IMR-90 (cell line): ENCODE data around the gene KRCC1. TPM values are rescaled to one million over a fixed set of nuclear protein-coding genes. Genes with fewer than 3 reads are reported as not detected.

Experiments
- ATAC-seq: fragments of 200-7000 bp; cut with Tn5 transposase; 2 replicates; pipeline ENCODE4 v1.9.1; 2020; ENCODE audit warnings: low read depth, mild to moderate bottlenecking, moderate library complexity
- BruUV-seq: library from RNA; stranded (reverse); fragments of 400-500 nt; replicated peaks from 2 replicates; lab custom pipeline; 2021; lab: Mats Ljungman, UMichigan
- CTCF ChIA-PET: fragments of 300-600 bp; formaldehyde crosslinking; extraction: SDS; loops from one replicate; lab custom pipeline; 2021; ENCODE audit warnings: antibody characterized with exemption; lab: Yijun Ruan, JAX
- POLR2A ChIA-PET: fragments of 300-600 bp; sonication (Branson Sonifier 250); formaldehyde crosslinking; loops from one replicate; lab custom pipeline; 2022; ENCODE audit warnings: antibody characterized with exemption; ENCODE audit not compliant: unreplicated experiment; lab: Charles Lee
- DNase-seq: peaks from one replicate; pipeline ENCODE4 v3.0.0; 2013
- H2AFZ ChIP-seq: replicated peaks from 2 replicates; pipeline ENCODE3; 2013; ENCODE audit warnings: low read length, mild to moderate bottlenecking; ENCODE audit not compliant: poor library complexity
- H2AK5ac ChIP-seq: 2 replicates; pipeline ENCODE4 v1.6.1; 2013; ENCODE audit warnings: low read depth, low read length, inconsistent platforms
- H2AK9ac ChIP-seq: replicated peaks from 2 replicates; pipeline ENCODE3; 2013; ENCODE audit warnings: mild to moderate bottlenecking, low read depth, low read length, moderate library complexity; ENCODE audit not compliant: poor library complexity
- H2BK120ac ChIP-seq: 2 replicates; pipeline ENCODE4 v1.6.1; 2013; ENCODE audit warnings: low read depth, low read length, inconsistent platforms
- H2BK15ac ChIP-seq: 3 replicates; pipeline ENCODE4 v1.6.1; 2013; ENCODE audit warnings: low read depth, low read length, inconsistent platforms
- H2BK20ac ChIP-seq: 2 replicates; pipeline ENCODE4 v1.6.1; 2013; ENCODE audit warnings: low read depth, mild to moderate bottlenecking, inconsistent platforms, low read length, moderate library complexity
- H2BK5ac ChIP-seq: 2 replicates; pipeline ENCODE4 v1.6.1; 2013; ENCODE audit warnings: mild to moderate bottlenecking, low read depth, low read length, inconsistent platforms; ENCODE audit not compliant: poor library complexity, severe bottlenecking
- H3K14ac ChIP-seq: replicated peaks from 2 replicates; pipeline ENCODE4 v1.6.1; 2013; ENCODE audit warnings: low read depth, low read length, inconsistent platforms
- H3K18ac ChIP-seq: 2 replicates; pipeline ENCODE4 v1.6.1; 2013; ENCODE audit warnings: low read depth, low read length, control low read depth
- H3K23ac ChIP-seq: 2 replicates; pipeline ENCODE4 v1.6.1; 2013; ENCODE audit warnings: low read depth, low read length, inconsistent platforms
- H3K27ac ChIP-seq: 2 replicates; pipeline ENCODE4 v1.5.1; 2013; ENCODE audit warnings: mild to moderate bottlenecking, control low read depth, low read length; ENCODE audit not compliant: insufficient read depth
- H3K27me3 ChIP-seq: 2 replicates; pipeline ENCODE4 v1.6.1; 2013; ENCODE audit warnings: low read length; ENCODE audit not compliant: control insufficient read depth, insufficient read depth
- H3K36me3 ChIP-seq: 2 replicates; pipeline ENCODE4 v1.6.1; 2013; ENCODE audit warnings: low read length, mixed read lengths; ENCODE audit not compliant: control insufficient read depth, insufficient read depth
- H3K4ac ChIP-seq: 2 replicates; pipeline ENCODE4 v1.6.1; 2013; ENCODE audit warnings: low read depth, low read length, inconsistent platforms
- H3K4me1 ChIP-seq: 2 replicates; pipeline ENCODE4 v1.6.1; 2013; ENCODE audit warnings: low read length, mixed read lengths; ENCODE audit not compliant: control insufficient read depth, insufficient read depth
- H3K4me2 ChIP-seq: 2 replicates; pipeline ENCODE4 v1.6.1; 2013; ENCODE audit warnings: low read depth, mild to moderate bottlenecking, control low read depth, low read length, moderate library complexity
- H3K4me3 ChIP-seq: 2 replicates; pipeline ENCODE4 v1.5.1; 2013; ENCODE audit warnings: low read depth, mild to moderate bottlenecking, control low read depth, low read length, moderate library complexity; ENCODE audit not compliant: insufficient read depth
- H3K56ac ChIP-seq: 2 replicates; pipeline ENCODE4 v1.6.1; 2013; ENCODE audit warnings: low read length, inconsistent platforms; ENCODE audit not compliant: insufficient read depth; ENCODE audit errors: extremely low read depth
- H3K79me1 ChIP-seq, 2 experiments: 2 replicates each; pipeline ENCODE4 v1.6.1; 2013; ENCODE audit warnings: low read length in 2 of 2, inconsistent platforms in 1 of 2, low read depth in 1 of 2
- H3K9ac ChIP-seq: 2 replicates; pipeline ENCODE4 v1.6.1; 2013; ENCODE audit warnings: low read depth, low read length, control low read depth
- H3K9me1 ChIP-seq: 2 replicates; pipeline ENCODE4 v1.6.1; 2013; ENCODE audit warnings: low read length, inconsistent platforms; ENCODE audit not compliant: insufficient read depth
- H3K9me3 ChIP-seq: 2 replicates; pipeline ENCODE4 v1.6.1; 2013; ENCODE audit warnings: low read length; ENCODE audit not compliant: control insufficient read depth, insufficient read depth
- H4K20me1 ChIP-seq: 2 replicates; pipeline ENCODE4 v1.6.1; 2013; ENCODE audit warnings: low read length, inconsistent platforms; ENCODE audit not compliant: insufficient read depth
- H4K5ac ChIP-seq: 2 replicates; pipeline ENCODE4 v1.6.1; 2013; ENCODE audit warnings: mild to moderate bottlenecking, low read depth, low read length, control low read depth
- H4K8ac ChIP-seq, 2 experiments: 2 replicates each; pipeline ENCODE4 v1.6.1; 2013; ENCODE audit warnings: low read depth in 2 of 2, low read length in 2 of 2, control low read depth in 1 of 2, inconsistent platforms in 1 of 2
- H4K91ac ChIP-seq: 2 replicates; pipeline ENCODE4 v1.6.1; 2013; ENCODE audit warnings: low read depth, low read length, inconsistent platforms; ENCODE audit not compliant: insufficient read depth
- BHLHE40 ChIP-seq: fragments of 150-350 bp; IDR thresholded peaks from 2 replicates; pipeline ENCODE4 v1.6.1; 2016; ENCODE audit warnings: mild to moderate bottlenecking, low read depth, low read length
- CEBPB ChIP-seq: IDR thresholded peaks from 2 replicates; pipeline ENCODE4 v1.6.1; 2012; ENCODE audit warnings: low read depth, low read length, improper control_type of control experiment
- CHD1 ChIP-seq: IDR thresholded peaks from 2 replicates; pipeline ENCODE4 v1.6.1; 2012; ENCODE audit warnings: low read depth, low read length, improper control_type of control experiment
- FOS ChIP-seq: fragments of 150-350 bp; IDR thresholded peaks from 2 replicates; pipeline ENCODE4 v1.6.1; 2016; ENCODE audit warnings: low read depth, low read length
- MAFK ChIP-seq: IDR thresholded peaks from 2 replicates; pipeline ENCODE4 v1.6.1; 2012; ENCODE audit warnings: low read depth, low read length, improper control_type of control experiment
- MAZ ChIP-seq: IDR thresholded peaks from 2 replicates; pipeline ENCODE4 v1.6.1; 2012; ENCODE audit warnings: low read depth, mild to moderate bottlenecking, low read length, improper control_type of control experiment, moderate library complexity, borderline replicate concordance
- MXI1 ChIP-seq: IDR thresholded peaks from 2 replicates; pipeline ENCODE4 v1.6.1; 2012; ENCODE audit warnings: low read depth, mild to moderate bottlenecking, low read length, moderate library complexity, borderline replicate concordance
- NFE2L2 ChIP-seq: fragments of 150-350 bp; IDR thresholded peaks from 2 replicates; pipeline ENCODE4 v1.6.1; 2016; ENCODE audit warnings: low read depth, mild to moderate bottlenecking, low read length
- RCOR1 ChIP-seq: IDR thresholded peaks from 2 replicates; pipeline ENCODE4 v1.6.1; 2012; ENCODE audit warnings: mild to moderate bottlenecking, low read length, improper control_type of control experiment; ENCODE audit not compliant: insufficient replicate concordance
- SMC3 ChIP-seq: fragments of 150-350 bp; IDR thresholded peaks from 2 replicates; pipeline ENCODE4 v1.6.1; 2016; ENCODE audit warnings: low read depth, mild to moderate bottlenecking, antibody characterized with exemption, low read length, moderate library complexity
- WGBS, 2 experiments: methylation state at CpG; one replicate each; pipeline versions ENCODE4 v1.1.5 to v1.1.7; 2013; ENCODE audit warnings: missing lambda C conversion rate in 2 of 2; ENCODE audit not compliant: insufficient read length in 1 of 2; ENCODE audit errors: extremely low coverage in 2 of 2; 5-methylcytosine and 5-hydroxymethylcytosine counted together
- dilution Hi-C: fragments of 300-500 bp; cut with HindIII; formaldehyde crosslinking; loops from one replicate; pipeline ENCODE4 v1.14.3; 2018; ENCODE audit warnings: low sequenced_read_pairs; ENCODE audit not compliant: unreplicated experiment
- in situ Hi-C: fragments of 300-500 bp; cut with MboI; formaldehyde crosslinking; loops from 3 replicates; pipeline ENCODE4 v1.14.3; 2019; ENCODE audit warnings: low sequenced_read_pairs, inconsistent platforms, mixed read lengths
- intact Hi-C: fragments of 100-400 bp; cut with micrococcal nuclease; formaldehyde crosslinking; loops from 2 replicates; pipeline ENCODE4 v1.10.0; 2022
- polyA plus RNA-seq, 3 experiments: library from polyadenylated mRNA; depleted of rRNA; stranded (reverse); fragments of >200 nt; gene quantifications; 2 replicates each; pipeline ENCODE4 v1.2.3, GENCODE V29; 2012; ENCODE audit warnings: low replicate concordance in 1 of 3
- total RNA-seq: library from RNA; depleted of rRNA; stranded (reverse); fragments of >200 nt; gene quantifications from 2 replicates; pipeline ENCODE4 v1.2.3, GENCODE V29; 2012
- TF ChIP-seq, protein P1 (sequence below): conservative IDR thresholded peaks from 2 replicates; pipeline ENCODE4 v1.5.1; 2012; ENCODE audit warnings: mild to moderate bottlenecking, low read depth, low read length, improper control_type of control experiment
- TF ChIP-seq, protein P2 (sequence below): fragments of 150-350 bp; IDR thresholded peaks from 2 replicates; pipeline ENCODE4 v1.6.1; 2017; ENCODE audit warnings: mild to moderate bottlenecking, antibody characterized with exemption, low read length, low read depth
- TF ChIP-seq, protein P3 (sequence below): fragments of 150-350 bp; IDR thresholded peaks from 2 replicates; pipeline ENCODE4 v1.6.1; 2016; ENCODE audit warnings: low read depth, mild to moderate bottlenecking, low read length, moderate library complexity, borderline replicate concordance

KRCC1 gene
- total and polyA plus RNA-seq, 2 of the 4 experiments (the other 2 are of a cell fraction), result 14.3 to 16.5 TPM

DNA sequence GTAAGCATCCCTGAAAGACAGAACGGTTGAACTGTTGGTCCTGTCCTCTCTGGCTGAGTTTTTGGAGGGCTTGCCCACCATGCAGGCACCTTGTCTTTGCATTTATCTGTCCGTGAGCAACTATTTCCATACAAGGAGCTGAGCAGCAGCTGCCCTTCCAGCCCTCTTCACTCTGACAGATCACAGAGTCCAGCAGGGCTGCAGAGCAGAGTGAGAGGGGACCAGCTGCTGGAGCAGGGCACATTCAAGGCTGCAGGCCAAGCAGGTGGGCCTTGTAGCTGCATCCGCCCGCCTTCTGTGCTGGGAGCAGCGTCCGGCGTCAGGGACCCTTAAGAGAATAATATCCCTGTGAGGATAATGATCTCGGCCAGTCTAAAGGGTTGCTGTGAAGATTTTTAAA lies 21.5 kb upstream of the KRCC1 start:
- H2AFZ ChIP-seq, result no peak overlapping the region
- WGBS, 2 experiments, result no CpG with 5 or more reads among the region's 8 CpGs
- no peaks in the 10 kb centered on the region for H3K36me3 ChIP-seq
- no peak overlapping the region for H3K27ac ChIP-seq
- ChIA-PET CTCF (no interaction called here), POLR2A (no interaction called here)
- no peak overlapping the region for H2BK120ac ChIP-seq
- no peak overlapping the region for H3K4ac ChIP-seq
- in situ Hi-C loops, result no loop called here
- H3K4me1 ChIP-seq, result peaks cover 3% of the 10 kb centered on the region; the same call in 1 of the 2 replicates
- BruUV-seq, result no TSS peak
- no peak overlapping the region for H3K14ac ChIP-seq
- H2BK5ac ChIP-seq, result no peak overlapping the region
- H3K23ac ChIP-seq, result no peak overlapping the region
- H3K4me2 ChIP-seq, result no peak overlapping the region
- H4K91ac ChIP-seq, result no peak overlapping the region
- H3K9me1 ChIP-seq, result no peaks in the 10 kb centered on the region
- H4K5ac ChIP-seq, result no peak overlapping the region
- dilution Hi-C loops, result no loop called here
- H4K8ac ChIP-seq, result no peak overlapping the region
- H3K4me3 ChIP-seq, result no peak overlapping the region
- H3K79me1 ChIP-seq, result no peaks in the 10 kb centered on the region
- H3K18ac ChIP-seq, result no peak overlapping the region
- peaks cover 5% of the 10 kb centered on the region for H3K27me3 ChIP-seq
- no peaks in the 10 kb centered on the region for H4K20me1 ChIP-seq
- ATAC-seq (no peak), DNase-seq (no peak)
- peaks cover 5% of the 10 kb centered on the region; the same call in 1 of the 2 replicates for H3K9me3 ChIP-seq
- no peak overlapping the region for H2BK20ac ChIP-seq
- H2AK9ac ChIP-seq, result no peak overlapping the region
- no peak overlapping the region for H3K56ac ChIP-seq
- H3K9ac ChIP-seq, result no peak overlapping the region
- no peak overlapping the region for H2BK15ac ChIP-seq
- intact Hi-C loops, result no loop called here
- no peak overlapping the region for H2AK5ac ChIP-seq
- no peak for TF ChIP-seq CEBPB
- TF ChIP-seq NFE2L2, result no peak
- no peak for TF ChIP-seq MAZ
- TF ChIP-seq MXI1, result no peak
- no peak for TF ChIP-seq FOS
- TF ChIP-seq, protein P1, sequence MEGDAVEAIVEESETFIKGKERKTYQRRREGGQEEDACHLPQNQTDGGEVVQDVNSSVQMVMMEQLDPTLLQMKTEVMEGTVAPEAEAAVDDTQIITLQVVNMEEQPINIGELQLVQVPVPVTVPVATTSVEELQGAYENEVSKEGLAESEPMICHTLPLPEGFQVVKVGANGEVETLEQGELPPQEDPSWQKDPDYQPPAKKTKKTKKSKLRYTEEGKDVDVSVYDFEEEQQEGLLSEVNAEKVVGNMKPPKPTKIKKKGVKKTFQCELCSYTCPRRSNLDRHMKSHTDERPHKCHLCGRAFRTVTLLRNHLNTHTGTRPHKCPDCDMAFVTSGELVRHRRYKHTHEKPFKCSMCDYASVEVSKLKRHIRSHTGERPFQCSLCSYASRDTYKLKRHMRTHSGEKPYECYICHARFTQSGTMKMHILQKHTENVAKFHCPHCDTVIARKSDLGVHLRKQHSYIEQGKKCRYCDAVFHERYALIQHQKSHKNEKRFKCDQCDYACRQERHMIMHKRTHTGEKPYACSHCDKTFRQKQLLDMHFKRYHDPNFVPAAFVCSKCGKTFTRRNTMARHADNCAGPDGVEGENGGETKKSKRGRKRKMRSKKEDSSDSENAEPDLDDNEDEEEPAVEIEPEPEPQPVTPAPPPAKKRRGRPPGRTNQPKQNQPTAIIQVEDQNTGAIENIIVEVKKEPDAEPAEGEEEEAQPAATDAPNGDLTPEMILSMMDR, result no peak
- TF ChIP-seq, protein P2, sequence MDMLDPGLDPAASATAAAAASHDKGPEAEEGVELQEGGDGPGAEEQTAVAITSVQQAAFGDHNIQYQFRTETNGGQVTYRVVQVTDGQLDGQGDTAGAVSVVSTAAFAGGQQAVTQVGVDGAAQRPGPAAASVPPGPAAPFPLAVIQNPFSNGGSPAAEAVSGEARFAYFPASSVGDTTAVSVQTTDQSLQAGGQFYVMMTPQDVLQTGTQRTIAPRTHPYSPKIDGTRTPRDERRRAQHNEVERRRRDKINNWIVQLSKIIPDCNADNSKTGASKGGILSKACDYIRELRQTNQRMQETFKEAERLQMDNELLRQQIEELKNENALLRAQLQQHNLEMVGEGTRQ, result no peak
- TF ChIP-seq RCOR1, result no peak
- TF ChIP-seq MAFK, result no peak
- TF ChIP-seq SMC3, result no peak
- TF ChIP-seq BHLHE40, result no peak
- no peak for TF ChIP-seq CHD1
- TF ChIP-seq, protein P3, sequence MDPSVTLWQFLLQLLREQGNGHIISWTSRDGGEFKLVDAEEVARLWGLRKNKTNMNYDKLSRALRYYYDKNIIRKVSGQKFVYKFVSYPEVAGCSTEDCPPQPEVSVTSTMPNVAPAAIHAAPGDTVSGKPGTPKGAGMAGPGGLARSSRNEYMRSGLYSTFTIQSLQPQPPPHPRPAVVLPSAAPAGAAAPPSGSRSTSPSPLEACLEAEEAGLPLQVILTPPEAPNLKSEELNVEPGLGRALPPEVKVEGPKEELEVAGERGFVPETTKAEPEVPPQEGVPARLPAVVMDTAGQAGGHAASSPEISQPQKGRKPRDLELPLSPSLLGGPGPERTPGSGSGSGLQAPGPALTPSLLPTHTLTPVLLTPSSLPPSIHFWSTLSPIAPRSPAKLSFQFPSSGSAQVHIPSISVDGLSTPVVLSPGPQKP, result no peak
